Caco-2 (cell line): Measurements from ENCODE around the gene HSD11B1. TPM values are rescaled to one million over a fixed set of nuclear protein-coding genes. Genes with fewer than 3 reads are reported as not detected.

ENCODE experiments used
- BruUV-seq: library from RNA; stranded (reverse); fragments of 400-500 nt; replicated peaks from 2 replicates; lab custom pipeline; 2021; lab: Mats Ljungman, UMichigan
- CTCF ChIA-PET: fragments of 300-600 bp; sonication (Branson Sonifier 250); formaldehyde crosslinking; loops from one replicate; lab custom pipeline; 2022; ENCODE audit warnings: antibody characterized with exemption; lab: Charles Lee
- POLR2A ChIA-PET: fragments of 300-600 bp; sonication (Branson Sonifier 250); formaldehyde crosslinking; loops from one replicate; lab custom pipeline; 2022; ENCODE audit warnings: antibody characterized with exemption; lab: Charles Lee
- DNase-seq, 2 experiments: peaks; one replicate each; pipeline versions ENCODE4 v3.0.0 to v3.0.0-alpha.2; 2020 to 2022
- H3K27me3 ChIP-seq: replicated peaks from 2 replicates; pipeline ENCODE4 v1.6.0; 2011; ENCODE audit warnings: low read length; ENCODE audit not compliant: control insufficient read depth, insufficient read depth
- H3K36me3 ChIP-seq: 2 replicates; pipeline ENCODE4 v1.5.1; 2011; ENCODE audit warnings: low read length; ENCODE audit not compliant: control insufficient read depth, insufficient read depth
- H3K4me1 ChIP-seq: fragments of 250-450 bp; sonication (Bioruptor Pico); 2 replicates; pipeline ENCODE4 v1.5.1; 2020; ENCODE audit warnings: mild to moderate bottlenecking
- H3K4me3 ChIP-seq: 2 replicates; pipeline ENCODE4 v1.5.1; 2011; ENCODE audit warnings: low read depth, mild to moderate bottlenecking, control low read depth, low read length
- H3K9me3 ChIP-seq: fragments of 250-450 bp; sonication (Bioruptor Pico); 2 replicates; pipeline ENCODE4 v1.5.1; 2020; ENCODE audit warnings: mild to moderate bottlenecking, moderate library complexity
- H3K27ac Mint-ChIP-seq: one replicate; pipeline ENCODE4 v1.8.0; 2022; ENCODE audit warnings: mixed read lengths; ENCODE audit not compliant: unreplicated experiment
- H3K27me3 Mint-ChIP-seq: one replicate; pipeline ENCODE4 v1.8.0; 2022; ENCODE audit warnings: mixed read lengths; ENCODE audit not compliant: insufficient read depth, unreplicated experiment
- H3K36me3 Mint-ChIP-seq: one replicate; pipeline ENCODE4 v1.8.0; 2022; ENCODE audit warnings: mild to moderate bottlenecking, mixed read lengths; ENCODE audit not compliant: insufficient read depth, unreplicated experiment
- H3K4me1 Mint-ChIP-seq: one replicate; pipeline ENCODE4 v1.8.0; 2022; ENCODE audit warnings: low read depth, mixed read lengths; ENCODE audit not compliant: unreplicated experiment
- H3K4me3 Mint-ChIP-seq: one replicate; pipeline ENCODE4 v1.8.0; 2022; ENCODE audit warnings: mild to moderate bottlenecking, moderate library complexity, mixed read lengths; ENCODE audit not compliant: unreplicated experiment
- H3K9me3 Mint-ChIP-seq: one replicate; pipeline ENCODE4 v1.8.0; 2022; ENCODE audit warnings: mixed read lengths; ENCODE audit not compliant: unreplicated experiment
- CTCF ChIP-seq, 2 experiments: fragments of 200-600 bp in 1 of 2; IDR thresholded peaks; 1 replicate in 1 of 2; 2 replicates in 1 of 2; pipeline versions ENCODE4 v1.5.1 to v1.8.0; 2011 to 2022; ENCODE audit warnings: antibody characterized with exemption in 1 of 2, control low read depth in 1 of 2, inconsistent platforms in 1 of 2, low read depth in 1 of 2, low read length in 1 of 2, mild to moderate bottlenecking in 1 of 2, moderate library complexity in 1 of 2; ENCODE audit not compliant: insufficient read depth in 1 of 2, severe bottlenecking in 1 of 2, unreplicated experiment in 1 of 2
- intact Hi-C: fragments of 100-400 bp; cut with micrococcal nuclease; formaldehyde crosslinking; loops from one replicate; pipeline ENCODE4 v1.10.0; 2022; ENCODE audit not compliant: unreplicated experiment
- total RNA-seq: library from RNA; stranded (reverse); gene quantifications from 2 replicates; pipeline ENCODE4 v1.2.3, GENCODE V29; 2022

The HSD11B1 gene
- total RNA-seq, 1 experiment from 2014 or later, result not detected

GRCh38 chr1:209751627-209752231 is 47.1 kb downstream of the HSD11B1 start:
- H3K9me3 ChIP-seq, result no peaks in the 10 kb centered on the region
- Mint-ChIP-seq H3K36me3 (no peaks in the 10 kb centered on the region), H3K27ac (no peak overlapping the region), H3K4me1 (peaks cover 7% of the 10 kb centered on the region), H3K4me3 (no peak overlapping the region), H3K27me3 (no peaks in the 10 kb centered on the region), H3K9me3 (no peaks in the 10 kb centered on the region)
- no peak for TF ChIP-seq CTCF (IDR thresholded peaks at IDR 0.05; ENCODE audit: insufficient read depth in 1 of 2, low read depth in 1 of 2, low read length in 1 of 2, severe bottlenecking in 1 of 2, unreplicated experiment in 1 of 2)
- CTCF ChIA-PET, result no interaction called here
- DNase-seq, result no peak
- H3K27me3 ChIP-seq, result no peaks in the 10 kb centered on the region
- no peak overlapping the region for H3K4me3 ChIP-seq
- H3K36me3 ChIP-seq, result no peaks in the 10 kb centered on the region
- POLR2A ChIA-PET, result no interaction called here
- peaks cover 13% of the 10 kb centered on the region for H3K4me1 ChIP-seq
- intact Hi-C loops, result no loop called here
- no TSS peak for BruUV-seq

DNA sequence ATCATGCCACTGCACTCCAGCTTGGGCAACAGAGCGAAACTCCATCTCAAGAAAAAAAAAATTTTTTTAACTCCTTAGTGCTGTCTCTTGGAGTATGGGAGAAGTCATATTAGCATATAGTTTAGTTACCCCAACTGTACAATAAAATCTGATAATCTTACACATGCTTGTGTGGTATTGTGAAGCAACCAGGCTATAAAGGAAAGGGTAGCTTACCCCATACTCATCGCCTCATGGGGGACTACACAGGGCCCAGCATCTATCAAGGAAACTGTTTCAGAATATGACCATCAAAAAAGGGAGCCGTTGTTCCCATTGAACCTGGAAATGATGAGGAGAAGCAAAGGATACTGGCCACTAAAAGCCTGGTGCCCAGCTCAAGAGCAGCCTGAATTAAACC is 48.2 kb downstream of the HSD11B1 start:
- no peak for TF ChIP-seq CTCF (IDR thresholded peaks at IDR 0.05; ENCODE audit: insufficient read depth in 1 of 2, low read depth in 1 of 2, low read length in 1 of 2, severe bottlenecking in 1 of 2, unreplicated experiment in 1 of 2)

GRCh38 chr1:209755256-209755655 is 50.6 kb downstream of the HSD11B1 start:
- Histone ChIP-seq H3K9me3 (no peaks in the 10 kb centered on the region), H3K4me3 (no peak overlapping the region), H3K27me3 (no peaks in the 10 kb centered on the region), H3K4me1 (no peaks in the 10 kb centered on the region), H3K36me3 (no peaks in the 10 kb centered on the region)
- BruUV-seq, result no TSS peak
- no peak for DNase-seq
- Mint-ChIP-seq H3K9me3 (no peaks in the 10 kb centered on the region), H3K27ac (no peak overlapping the region), H3K36me3 (no peaks in the 10 kb centered on the region), H3K27me3 (no peaks in the 10 kb centered on the region), H3K4me1 (no peaks in the 10 kb centered on the region), H3K4me3 (no peak overlapping the region)
- intact Hi-C loops, result no loop called here
- no peak for TF ChIP-seq CTCF (IDR thresholded peaks at IDR 0.05; ENCODE audit: insufficient read depth in 1 of 2, low read depth in 1 of 2, low read length in 1 of 2, severe bottlenecking in 1 of 2, unreplicated experiment in 1 of 2)
- CTCF ChIA-PET, result interaction anchor here (1.4 kb wide), 1 partner anchor 9 kb away, joined by 3 read pairs; no protein-coding TSS in a partner anchor
- POLR2A ChIA-PET, result no interaction called here

More for the DNA sequence above, 48.2 kb downstream of the HSD11B1 start:
- Mint-ChIP-seq H3K27me3 (no peaks in the 10 kb centered on the region), H3K9me3 (no peaks in the 10 kb centered on the region), H3K27ac (no peak overlapping the region), H3K36me3 (no peaks in the 10 kb centered on the region), H3K4me1 (peaks cover 7% of the 10 kb centered on the region), H3K4me3 (no peak overlapping the region)
- ChIA-PET CTCF (interaction anchor here (0.6 kb wide), 1 partner anchor 162 kb away, joined by 3 read pairs; no protein-coding TSS in a partner anchor), POLR2A (no interaction called here)
- no peaks in the 10 kb centered on the region for H3K27me3 ChIP-seq
- intact Hi-C loops, result no loop called here
- peaks cover 5% of the 10 kb centered on the region; the same call in 1 of the 2 replicates for H3K4me1 ChIP-seq
- no peak for DNase-seq
- no peak overlapping the region for H3K4me3 ChIP-seq
- no TSS peak for BruUV-seq
- no peaks in the 10 kb centered on the region for H3K9me3 ChIP-seq
- no peaks in the 10 kb centered on the region for H3K36me3 ChIP-seq
